Loucy (cell line): ENCODE measurements around the gene ACP4.
"Not testable (repeated sequence)": the region's sequence is repeated elsewhere in the genome, so short reads cannot be mapped to it uniquely, and the experiment has no call there.

Experiments
- EZH2phosphoT487 ChIP-seq: fragments of 200-600 bp; IDR thresholded peaks from 2 replicates; pipeline ENCODE4 v1.6.1; 2018; ENCODE audit warnings: antibody characterized with exemption, mild to moderate bottlenecking, moderate library complexity, borderline replicate concordance
- TF ChIP-seq, protein P1 (sequence below): fragments of 200-600 bp; sonication (generic); conservative IDR thresholded peaks from 2 replicates; pipeline ENCODE4 v1.5.1; 2014; ENCODE audit warnings: mild to moderate bottlenecking, antibody characterized with exemption, low read length

DNA sequence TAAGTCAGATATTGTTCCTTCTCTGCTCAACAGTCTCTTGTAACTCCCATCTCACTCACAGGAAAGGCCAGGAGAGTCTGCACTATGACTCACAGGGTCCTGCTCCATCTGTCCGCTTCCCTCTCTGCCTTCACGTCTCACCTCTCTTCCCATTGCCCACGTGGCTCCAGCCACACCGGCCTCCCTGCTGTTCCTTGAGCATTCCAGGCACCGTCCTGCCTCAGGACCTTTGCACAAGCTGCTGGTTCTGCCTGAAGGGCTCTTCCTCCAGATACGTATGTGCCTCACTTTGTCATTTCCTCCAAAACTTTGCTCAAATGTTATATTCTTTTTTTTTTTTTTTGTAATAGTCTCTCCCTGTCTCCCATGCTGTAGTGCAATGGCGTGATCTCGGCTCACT lies 34.0 kb upstream of the ACP4 start:
- TF ChIP-seq, protein P1, sequence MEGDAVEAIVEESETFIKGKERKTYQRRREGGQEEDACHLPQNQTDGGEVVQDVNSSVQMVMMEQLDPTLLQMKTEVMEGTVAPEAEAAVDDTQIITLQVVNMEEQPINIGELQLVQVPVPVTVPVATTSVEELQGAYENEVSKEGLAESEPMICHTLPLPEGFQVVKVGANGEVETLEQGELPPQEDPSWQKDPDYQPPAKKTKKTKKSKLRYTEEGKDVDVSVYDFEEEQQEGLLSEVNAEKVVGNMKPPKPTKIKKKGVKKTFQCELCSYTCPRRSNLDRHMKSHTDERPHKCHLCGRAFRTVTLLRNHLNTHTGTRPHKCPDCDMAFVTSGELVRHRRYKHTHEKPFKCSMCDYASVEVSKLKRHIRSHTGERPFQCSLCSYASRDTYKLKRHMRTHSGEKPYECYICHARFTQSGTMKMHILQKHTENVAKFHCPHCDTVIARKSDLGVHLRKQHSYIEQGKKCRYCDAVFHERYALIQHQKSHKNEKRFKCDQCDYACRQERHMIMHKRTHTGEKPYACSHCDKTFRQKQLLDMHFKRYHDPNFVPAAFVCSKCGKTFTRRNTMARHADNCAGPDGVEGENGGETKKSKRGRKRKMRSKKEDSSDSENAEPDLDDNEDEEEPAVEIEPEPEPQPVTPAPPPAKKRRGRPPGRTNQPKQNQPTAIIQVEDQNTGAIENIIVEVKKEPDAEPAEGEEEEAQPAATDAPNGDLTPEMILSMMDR = not testable (repeated sequence)
- TF ChIP-seq EZH2phosphoT487 = not testable (repeated sequence)
